Measurements from ENCODE around the gene COL6A5.

Gene COL6A5

DNA sequence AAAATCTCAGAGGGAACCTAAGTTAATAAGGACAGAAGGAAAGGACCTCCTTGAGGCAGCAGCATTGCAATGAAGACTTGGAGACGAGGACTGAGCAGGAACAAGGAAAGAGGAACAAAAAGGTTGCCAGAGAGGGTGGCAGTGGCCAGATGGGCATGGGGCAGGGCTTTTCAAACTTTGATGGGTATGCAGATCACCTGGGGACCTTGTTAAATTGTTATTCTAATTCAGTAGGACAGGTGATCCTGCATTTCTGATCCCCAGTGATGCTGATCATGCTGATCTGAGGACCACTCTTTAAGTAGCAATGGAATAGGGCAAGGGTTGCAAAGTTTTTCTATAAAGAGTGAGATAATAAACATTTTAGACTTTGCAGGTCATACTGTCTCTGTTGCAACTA, 182.6 kb downstream of the COL6A5 start:
- no peak for DNase-seq

DNA sequence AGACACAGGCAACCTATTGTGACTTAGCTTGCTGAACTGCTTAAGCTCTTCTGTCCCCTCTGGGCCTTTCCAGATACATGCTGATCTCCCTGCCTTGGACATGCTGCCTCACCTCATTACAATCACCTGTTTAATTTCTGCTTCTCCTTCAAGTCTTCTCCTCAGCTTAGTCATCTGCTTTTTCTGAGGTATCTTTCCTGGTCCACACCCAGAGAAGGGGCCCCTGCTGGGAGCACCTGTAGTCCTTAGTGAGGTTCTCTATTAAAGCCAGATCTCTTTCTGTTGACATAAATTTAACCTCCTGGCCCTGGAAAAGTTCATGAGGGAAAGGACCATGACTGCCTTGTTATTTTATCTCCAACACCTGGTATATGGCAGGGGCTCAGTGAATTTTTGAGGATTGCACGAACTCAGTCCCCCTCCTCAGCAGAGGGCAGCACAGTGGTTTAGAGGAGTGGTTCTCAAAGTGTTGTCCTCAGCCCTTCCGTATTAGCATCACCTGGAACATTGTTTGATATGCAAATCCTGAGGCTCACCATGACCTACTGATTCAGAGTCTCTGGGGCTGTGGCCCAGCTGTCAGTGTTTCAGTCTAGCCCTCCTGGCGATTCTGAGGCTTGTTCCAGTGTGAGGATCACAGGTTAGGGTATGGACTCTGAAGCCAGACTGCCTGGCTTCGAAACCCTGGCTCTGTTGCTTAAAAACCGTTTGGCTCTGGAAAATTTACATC, 184.2 kb downstream of the COL6A5 start:
- DNase-seq = no peak

GRCh38 chr3:130533247-130533646, 187.8 kb downstream of the COL6A5 start:
- DNase-seq = no peak
